Stimulated activated CD4-positive, alpha-beta T cell treated with anti-CD3 and anti-CD28 coated beads, Interleukin-15, amount 100 ng/mL, for 24 hours (primary cell): ENCODE results near the gene FAM171A2.

Experiments used
- DNase-seq: peaks from one replicate; pipeline ENCODE4 v3.0.0-alpha.2; 2020

Gene FAM171A2

GRCh38 chr17:44318077-44318892 lies 45.4 kb downstream of the FAM171A2 start:
- no peak for DNase-seq

- no peak for DNase-seq
These were observed 46.1 kb downstream of the FAM171A2 start for GRCh38 chr17:44317545-44317944.

GRCh38 chr17:44315760-44316731 lies 47.6 kb downstream of the FAM171A2 start:
- DNase-seq, result no peak

- peak; percentile 73 for DNase-seq
These were observed 48.6 kb downstream of the FAM171A2 start for GRCh38 chr17:44314869-44315661.

GRCh38 chr17:44314524-44314868 lies 49.2 kb downstream of the FAM171A2 start:
- DNase-seq, result no peak

GRCh38 chr17:44314031-44314430 lies 49.6 kb downstream of the FAM171A2 start:
- DNase-seq, result no peak

- DNase-seq, result no peak
These were observed 51.1 kb downstream of the FAM171A2 start for GRCh38 chr17:44312396-44313104.

- DNase-seq, result no peak
These were observed 52.0 kb downstream of the FAM171A2 start for GRCh38 chr17:44311562-44312181.

- DNase-seq, result no peak
These were observed 52.9 kb downstream of the FAM171A2 start for GRCh38 chr17:44310609-44311376.

- DNase-seq, result no peak
These were observed 53.5 kb downstream of the FAM171A2 start for GRCh38 chr17:44310188-44310587.

- DNase-seq, result no peak
These were observed 54.2 kb downstream of the FAM171A2 start for GRCh38 chr17:44309472-44309871.

GRCh38 chr17:44308865-44309264 lies 54.8 kb downstream of the FAM171A2 start:
- DNase-seq, result no peak

- peak; percentile 87 for DNase-seq
These were observed 55.3 kb downstream of the FAM171A2 start, which contains the start of gene RUNDC3A for GRCh38 chr17:44308320-44308818. TSS of gene RUNDC3A (plus strand) at chr17:44308601. CDS start at chr17:44308833, 232 bp downstream.

- no peak for DNase-seq
These were observed 56.1 kb downstream of the FAM171A2 start for GRCh38 chr17:44307387-44308186.

GRCh38 chr17:44304651-44305050 lies 59.0 kb downstream of the FAM171A2 start:
- no peak for DNase-seq
